Loucy (cell line): Measurements from ENCODE around the gene SYNDIG1.

Source experiments
- CTCF ChIP-seq: fragments of 200-600 bp; sonication (generic); conservative IDR thresholded peaks from 2 replicates; pipeline ENCODE4 v1.5.1; 2014; ENCODE audit warnings: mild to moderate bottlenecking, antibody characterized with exemption, low read length
- EZH2phosphoT487 ChIP-seq: fragments of 200-600 bp; IDR thresholded peaks from 2 replicates; pipeline ENCODE4 v1.6.1; 2018; ENCODE audit warnings: antibody characterized with exemption, mild to moderate bottlenecking, moderate library complexity, borderline replicate concordance

DNA sequence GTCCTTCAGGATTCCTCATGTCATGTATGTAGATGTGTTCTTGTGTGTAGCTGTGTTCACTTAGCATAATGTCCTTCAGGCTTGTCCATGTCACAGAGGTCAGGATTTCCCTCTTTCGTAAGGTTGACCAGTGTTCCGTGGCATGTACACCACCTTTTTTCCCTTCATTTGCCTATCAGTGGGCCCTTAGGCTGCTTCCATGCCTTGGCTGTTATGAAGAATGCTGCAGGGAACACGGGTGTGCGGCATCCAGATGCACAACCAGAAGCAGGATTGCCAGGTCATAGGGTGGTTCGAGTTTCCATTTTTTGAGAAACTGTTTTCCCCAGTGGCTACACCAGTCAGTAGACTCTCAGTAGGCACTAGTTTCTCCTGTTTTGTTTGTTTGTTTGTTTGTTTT is 29.2 kb downstream of the SYNDIG1 start:
- TF ChIP-seq CTCF (no peak), EZH2phosphoT487 (no peak)
